Neural cell (in vitro differentiated cells): Measurements from ENCODE around the gene NRCAM.

Source experiments
- CTCF ChIP-seq: fragments of 450-650 bp; IDR thresholded peaks from 2 replicates; pipeline ENCODE4 v1.5.1; 2014; ENCODE audit warnings: antibody characterized with exemption, mild to moderate bottlenecking, moderate library complexity; ENCODE audit not compliant: poor library complexity, severe bottlenecking
- EP300 ChIP-seq: fragments of 450-650 bp; conservative IDR thresholded peaks from 2 replicates; pipeline ENCODE4 v1.6.1; 2014; ENCODE audit warnings: antibody characterized with exemption, mild to moderate bottlenecking, moderate library complexity; ENCODE audit not compliant: poor library complexity, severe bottlenecking
- EZH2 ChIP-seq: fragments of 200-600, 300-800 bp; shearing (Covaris generic), sonication (generic); IDR thresholded peaks from 2 replicates; pipeline ENCODE4 v1.6.1; 2014; ENCODE audit warnings: antibody characterized with exemption, low read length, borderline replicate concordance, mild to moderate bottlenecking; ENCODE audit not compliant: insufficient read depth, poor library complexity, severe bottlenecking
- MXI1 ChIP-seq: fragments of 450-650 bp; conservative IDR thresholded peaks from 2 replicates; pipeline ENCODE4 v1.6.1; 2014; ENCODE audit warnings: antibody characterized with exemption, mild to moderate bottlenecking; ENCODE audit not compliant: poor library complexity, severe bottlenecking
- POLR2AphosphoS5 ChIP-seq: IDR thresholded peaks from 2 replicates; pipeline ENCODE4 v1.6.1; 2012
- TF ChIP-seq, protein P1 (sequence below): IDR thresholded peaks from 2 replicates; pipeline ENCODE4 v1.6.1; 2012; ENCODE audit warnings: borderline replicate concordance

GRCh38 chr7:108246227-108246837 is 209.9 kb downstream of the NRCAM start:
- no peak for TF ChIP-seq EZH2
- no peak for TF ChIP-seq CTCF
- TF ChIP-seq, protein P1, sequence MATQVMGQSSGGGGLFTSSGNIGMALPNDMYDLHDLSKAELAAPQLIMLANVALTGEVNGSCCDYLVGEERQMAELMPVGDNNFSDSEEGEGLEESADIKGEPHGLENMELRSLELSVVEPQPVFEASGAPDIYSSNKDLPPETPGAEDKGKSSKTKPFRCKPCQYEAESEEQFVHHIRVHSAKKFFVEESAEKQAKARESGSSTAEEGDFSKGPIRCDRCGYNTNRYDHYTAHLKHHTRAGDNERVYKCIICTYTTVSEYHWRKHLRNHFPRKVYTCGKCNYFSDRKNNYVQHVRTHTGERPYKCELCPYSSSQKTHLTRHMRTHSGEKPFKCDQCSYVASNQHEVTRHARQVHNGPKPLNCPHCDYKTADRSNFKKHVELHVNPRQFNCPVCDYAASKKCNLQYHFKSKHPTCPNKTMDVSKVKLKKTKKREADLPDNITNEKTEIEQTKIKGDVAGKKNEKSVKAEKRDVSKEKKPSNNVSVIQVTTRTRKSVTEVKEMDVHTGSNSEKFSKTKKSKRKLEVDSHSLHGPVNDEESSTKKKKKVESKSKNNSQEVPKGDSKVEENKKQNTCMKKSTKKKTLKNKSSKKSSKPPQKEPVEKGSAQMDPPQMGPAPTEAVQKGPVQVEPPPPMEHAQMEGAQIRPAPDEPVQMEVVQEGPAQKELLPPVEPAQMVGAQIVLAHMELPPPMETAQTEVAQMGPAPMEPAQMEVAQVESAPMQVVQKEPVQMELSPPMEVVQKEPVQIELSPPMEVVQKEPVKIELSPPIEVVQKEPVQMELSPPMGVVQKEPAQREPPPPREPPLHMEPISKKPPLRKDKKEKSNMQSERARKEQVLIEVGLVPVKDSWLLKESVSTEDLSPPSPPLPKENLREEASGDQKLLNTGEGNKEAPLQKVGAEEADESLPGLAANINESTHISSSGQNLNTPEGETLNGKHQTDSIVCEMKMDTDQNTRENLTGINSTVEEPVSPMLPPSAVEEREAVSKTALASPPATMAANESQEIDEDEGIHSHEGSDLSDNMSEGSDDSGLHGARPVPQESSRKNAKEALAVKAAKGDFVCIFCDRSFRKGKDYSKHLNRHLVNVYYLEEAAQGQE: no peak
- TF ChIP-seq MXI1: no peak
- no peak for TF ChIP-seq POLR2AphosphoS5
- TF ChIP-seq EP300: no peak
